ENCODE results near the gene NDUFAB1.

The NDUFAB1 gene

DNA sequence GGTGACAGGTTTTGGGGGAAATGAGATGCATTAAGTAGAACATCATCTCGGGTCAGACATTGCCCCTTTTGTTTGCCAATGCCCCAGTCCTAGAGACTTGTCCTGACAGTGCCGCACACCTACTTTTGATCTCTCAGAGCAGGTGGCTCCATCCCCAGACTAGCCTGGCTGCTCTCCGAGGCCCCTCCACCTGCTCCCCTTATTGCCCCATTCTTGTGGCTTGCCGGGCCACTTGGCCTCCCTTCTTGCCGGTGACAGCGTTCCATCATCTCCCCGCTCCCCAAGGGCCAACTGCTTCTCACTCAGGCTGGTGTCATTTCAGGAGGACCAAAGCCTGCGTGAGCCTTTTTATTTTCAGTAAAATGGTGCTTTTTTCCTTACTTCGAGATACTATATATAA, 23.7 kb downstream of the NDUFAB1 start:
- no peak for ATAC-seq

DNA sequence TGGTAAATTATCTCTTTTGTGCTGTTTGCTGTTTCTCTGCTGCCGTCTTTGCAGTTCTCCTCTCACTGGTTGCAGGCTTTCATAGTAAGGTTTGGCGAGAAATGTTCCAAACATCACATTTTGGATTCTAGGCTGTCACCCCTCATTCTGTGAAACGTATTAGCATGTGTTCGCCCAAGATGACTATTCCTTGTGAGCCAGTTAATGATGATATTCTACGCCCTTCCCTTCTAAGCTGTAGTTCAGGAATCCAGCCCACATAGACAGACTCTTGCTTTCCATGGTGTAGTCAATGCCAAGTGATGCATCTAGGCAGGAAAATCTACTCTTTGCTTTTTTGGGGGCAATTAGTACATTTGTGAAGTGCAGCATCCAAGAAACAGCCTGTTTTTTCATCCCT, 24.2 kb downstream of the NDUFAB1 start:
- no peak for TF ChIP-seq OSR1 (CRISPR knock-in tag; IDR thresholded peaks at IDR 0.05)
- no peak for TF ChIP-seq PPARA (CRISPR knock-in tag; IDR thresholded peaks at IDR 0.05; ENCODE audit: borderline replicate concordance)
- TF ChIP-seq, protein P1, sequence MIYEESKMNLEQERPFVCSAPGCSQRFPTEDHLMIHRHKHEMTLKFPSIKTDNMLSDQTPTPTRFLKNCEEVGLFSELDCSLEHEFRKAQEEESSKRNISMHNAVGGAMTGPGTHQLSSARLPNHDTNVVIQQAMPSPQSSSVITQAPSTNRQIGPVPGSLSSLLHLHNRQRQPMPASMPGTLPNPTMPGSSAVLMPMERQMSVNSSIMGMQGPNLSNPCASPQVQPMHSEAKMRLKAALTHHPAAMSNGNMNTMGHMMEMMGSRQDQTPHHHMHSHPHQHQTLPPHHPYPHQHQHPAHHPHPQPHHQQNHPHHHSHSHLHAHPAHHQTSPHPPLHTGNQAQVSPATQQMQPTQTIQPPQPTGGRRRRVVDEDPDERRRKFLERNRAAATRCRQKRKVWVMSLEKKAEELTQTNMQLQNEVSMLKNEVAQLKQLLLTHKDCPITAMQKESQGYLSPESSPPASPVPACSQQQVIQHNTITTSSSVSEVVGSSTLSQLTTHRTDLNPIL (CRISPR knock-in tag; IDR thresholded peaks at IDR 0.05; ENCODE audit: low read depth) = no peak
- TF ChIP-seq GLIS3 (CRISPR knock-in tag; IDR thresholded peaks at IDR 0.05) = no peak
- TF ChIP-seq ZC3H10 (CRISPR knock-in tag; IDR thresholded peaks at IDR 0.05) = no peak
- TF ChIP-seq, protein P2, sequence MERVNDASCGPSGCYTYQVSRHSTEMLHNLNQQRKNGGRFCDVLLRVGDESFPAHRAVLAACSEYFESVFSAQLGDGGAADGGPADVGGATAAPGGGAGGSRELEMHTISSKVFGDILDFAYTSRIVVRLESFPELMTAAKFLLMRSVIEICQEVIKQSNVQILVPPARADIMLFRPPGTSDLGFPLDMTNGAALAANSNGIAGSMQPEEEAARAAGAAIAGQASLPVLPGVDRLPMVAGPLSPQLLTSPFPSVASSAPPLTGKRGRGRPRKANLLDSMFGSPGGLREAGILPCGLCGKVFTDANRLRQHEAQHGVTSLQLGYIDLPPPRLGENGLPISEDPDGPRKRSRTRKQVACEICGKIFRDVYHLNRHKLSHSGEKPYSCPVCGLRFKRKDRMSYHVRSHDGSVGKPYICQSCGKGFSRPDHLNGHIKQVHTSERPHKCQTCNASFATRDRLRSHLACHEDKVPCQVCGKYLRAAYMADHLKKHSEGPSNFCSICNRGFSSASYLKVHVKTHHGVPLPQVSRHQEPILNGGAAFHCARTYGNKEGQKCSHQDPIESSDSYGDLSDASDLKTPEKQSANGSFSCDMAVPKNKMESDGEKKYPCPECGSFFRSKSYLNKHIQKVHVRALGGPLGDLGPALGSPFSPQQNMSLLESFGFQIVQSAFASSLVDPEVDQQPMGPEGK (CRISPR knock-in tag; IDR thresholded peaks at IDR 0.05; ENCODE audit: borderline replicate concordance) = no peak
- TF ChIP-seq ISL1 (CRISPR knock-in tag; IDR thresholded peaks at IDR 0.05) = no peak
- TF ChIP-seq TCF4 (CRISPR knock-in tag; IDR thresholded peaks at IDR 0.05; ENCODE audit: borderline replicate concordance) = no peak
- no peak for TF ChIP-seq POU6F1 (CRISPR knock-in tag; IDR thresholded peaks at IDR 0.05; ENCODE audit: borderline replicate concordance, low read depth)
- TF ChIP-seq CSDC2 (CRISPR knock-in tag; IDR thresholded peaks at IDR 0.05) = no peak

More for the DNA sequence above, 23.7 kb downstream of the NDUFAB1 start:
- TF ChIP-seq TCF4 (CRISPR knock-in tag; IDR thresholded peaks at IDR 0.05; ENCODE audit: borderline replicate concordance) (no peak), SNAI2 (CRISPR knock-in tag; IDR thresholded peaks at IDR 0.05) (no peak), ZFP30 (CRISPR knock-in tag; IDR thresholded peaks at IDR 0.05) (no peak), RARB (CRISPR knock-in tag; IDR thresholded peaks at IDR 0.05) (no peak), PPARA (CRISPR knock-in tag; IDR thresholded peaks at IDR 0.05; ENCODE audit: borderline replicate concordance) (no peak), CSDC2 (CRISPR knock-in tag; IDR thresholded peaks at IDR 0.05) (no peak), ZC3H10 (CRISPR knock-in tag; IDR thresholded peaks at IDR 0.05) (no peak), TOX (CRISPR knock-in tag; IDR thresholded peaks at IDR 0.05; ENCODE audit: borderline replicate concordance) (no peak), ZNF70 (CRISPR knock-in tag; IDR thresholded peaks at IDR 0.05) (no peak), GLIS3 (CRISPR knock-in tag; IDR thresholded peaks at IDR 0.05) (no peak), ZNF8 (CRISPR knock-in tag; IDR thresholded peaks at IDR 0.05) (no peak), BACH2 (CRISPR knock-in tag; IDR thresholded peaks at IDR 0.05; ENCODE audit: borderline replicate concordance) (no peak), ESRRG (CRISPR knock-in tag; IDR thresholded peaks at IDR 0.05) (no peak), ISL1 (CRISPR knock-in tag; IDR thresholded peaks at IDR 0.05) (no peak), ZNF565 (CRISPR knock-in tag; conservative IDR thresholded peaks at IDR 0.05; ENCODE audit: low read depth) (no peak), ARNTL (CRISPR knock-in tag; IDR thresholded peaks at IDR 0.05; ENCODE audit: borderline replicate concordance, low read depth) (no peak), OSR1 (CRISPR knock-in tag; IDR thresholded peaks at IDR 0.05) (no peak)
- TF ChIP-seq, protein P1 (CRISPR knock-in tag; IDR thresholded peaks at IDR 0.05; ENCODE audit: low read depth) = no peak
- TF ChIP-seq, protein P3, sequence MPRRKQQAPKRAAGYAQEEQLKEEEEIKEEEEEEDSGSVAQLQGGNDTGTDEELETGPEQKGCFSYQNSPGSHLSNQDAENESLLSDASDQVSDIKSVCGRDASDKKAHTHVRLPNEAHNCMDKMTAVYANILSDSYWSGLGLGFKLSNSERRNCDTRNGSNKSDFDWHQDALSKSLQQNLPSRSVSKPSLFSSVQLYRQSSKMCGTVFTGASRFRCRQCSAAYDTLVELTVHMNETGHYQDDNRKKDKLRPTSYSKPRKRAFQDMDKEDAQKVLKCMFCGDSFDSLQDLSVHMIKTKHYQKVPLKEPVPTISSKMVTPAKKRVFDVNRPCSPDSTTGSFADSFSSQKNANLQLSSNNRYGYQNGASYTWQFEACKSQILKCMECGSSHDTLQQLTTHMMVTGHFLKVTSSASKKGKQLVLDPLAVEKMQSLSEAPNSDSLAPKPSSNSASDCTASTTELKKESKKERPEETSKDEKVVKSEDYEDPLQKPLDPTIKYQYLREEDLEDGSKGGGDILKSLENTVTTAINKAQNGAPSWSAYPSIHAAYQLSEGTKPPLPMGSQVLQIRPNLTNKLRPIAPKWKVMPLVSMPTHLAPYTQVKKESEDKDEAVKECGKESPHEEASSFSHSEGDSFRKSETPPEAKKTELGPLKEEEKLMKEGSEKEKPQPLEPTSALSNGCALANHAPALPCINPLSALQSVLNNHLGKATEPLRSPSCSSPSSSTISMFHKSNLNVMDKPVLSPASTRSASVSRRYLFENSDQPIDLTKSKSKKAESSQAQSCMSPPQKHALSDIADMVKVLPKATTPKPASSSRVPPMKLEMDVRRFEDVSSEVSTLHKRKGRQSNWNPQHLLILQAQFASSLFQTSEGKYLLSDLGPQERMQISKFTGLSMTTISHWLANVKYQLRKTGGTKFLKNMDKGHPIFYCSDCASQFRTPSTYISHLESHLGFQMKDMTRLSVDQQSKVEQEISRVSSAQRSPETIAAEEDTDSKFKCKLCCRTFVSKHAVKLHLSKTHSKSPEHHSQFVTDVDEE (CRISPR knock-in tag; IDR thresholded peaks at IDR 0.05) = no peak
- TF ChIP-seq, protein P2 (CRISPR knock-in tag; IDR thresholded peaks at IDR 0.05; ENCODE audit: borderline replicate concordance) = no peak

More for the DNA sequence above, 24.2 kb downstream of the NDUFAB1 start:
- ATAC-seq = no peak
